ENCODE results near the gene ZFR.
"Not testable (repeated sequence)": the region's sequence is repeated elsewhere in the genome, so short reads cannot be mapped to it uniquely, and the experiment has no call there.

Gene ZFR

DNA sequence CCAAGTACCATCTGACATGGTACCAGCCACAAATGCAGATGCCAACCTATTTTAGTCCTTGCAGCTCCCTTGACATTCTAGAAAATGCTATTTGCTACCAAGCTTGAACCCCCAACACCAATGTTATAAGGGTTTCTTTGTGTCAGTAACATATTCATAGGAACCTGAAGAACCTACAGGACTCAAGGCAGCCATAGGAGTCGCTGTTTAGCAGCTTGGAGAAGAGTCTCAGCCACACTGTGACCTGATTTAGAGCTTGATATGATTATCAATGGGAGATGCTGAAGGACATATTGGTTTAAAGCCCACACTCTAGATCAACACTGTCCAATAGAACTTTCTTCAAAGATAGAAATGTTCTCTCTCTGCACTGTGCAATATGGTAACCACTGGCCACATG, 6.4 kb upstream of the ZFR start:
- DNase-seq: peak in 1 of 2 experiments; percentile 30

DNA sequence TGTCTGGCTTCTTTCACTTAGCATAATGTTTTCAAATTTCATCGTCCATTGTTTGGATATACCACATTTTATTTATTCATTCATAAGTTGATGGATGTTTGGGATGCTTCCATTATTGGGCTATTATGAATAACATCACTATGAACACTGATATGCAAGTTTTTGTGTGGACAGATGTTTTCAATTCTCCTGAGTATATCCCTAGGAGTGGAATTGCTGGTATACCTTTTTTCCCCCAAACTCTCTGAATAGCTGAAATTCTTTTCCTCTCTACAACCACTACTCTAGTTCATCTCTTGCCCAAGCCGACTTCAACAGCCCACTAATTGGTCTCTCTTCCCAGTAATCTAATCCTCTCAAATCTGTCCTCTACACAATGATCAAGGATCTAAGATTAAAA, 4.7 kb upstream of the ZFR start:
- DNase-seq: no peak

DNA sequence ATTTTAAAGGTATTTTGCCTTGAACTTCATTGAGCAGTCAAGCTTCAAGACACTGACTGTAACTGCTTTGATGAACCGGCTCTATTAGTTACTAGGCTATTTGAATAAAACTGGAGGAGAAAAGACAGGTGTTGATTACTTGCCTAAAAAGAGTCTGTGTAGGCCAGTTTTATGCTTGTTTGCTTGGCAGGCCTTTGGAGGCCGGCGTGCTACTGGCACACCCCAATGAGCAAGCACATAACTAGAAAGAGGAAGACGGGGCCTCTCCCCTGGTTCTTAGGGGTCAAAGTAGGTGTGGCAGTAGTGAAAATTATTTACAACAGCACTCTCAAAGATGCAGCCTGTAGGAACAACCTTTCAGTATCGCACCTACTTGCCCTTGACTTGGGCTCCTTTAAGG, 2.1 kb upstream of the ZFR start:
- DNase-seq: no peak

DNA sequence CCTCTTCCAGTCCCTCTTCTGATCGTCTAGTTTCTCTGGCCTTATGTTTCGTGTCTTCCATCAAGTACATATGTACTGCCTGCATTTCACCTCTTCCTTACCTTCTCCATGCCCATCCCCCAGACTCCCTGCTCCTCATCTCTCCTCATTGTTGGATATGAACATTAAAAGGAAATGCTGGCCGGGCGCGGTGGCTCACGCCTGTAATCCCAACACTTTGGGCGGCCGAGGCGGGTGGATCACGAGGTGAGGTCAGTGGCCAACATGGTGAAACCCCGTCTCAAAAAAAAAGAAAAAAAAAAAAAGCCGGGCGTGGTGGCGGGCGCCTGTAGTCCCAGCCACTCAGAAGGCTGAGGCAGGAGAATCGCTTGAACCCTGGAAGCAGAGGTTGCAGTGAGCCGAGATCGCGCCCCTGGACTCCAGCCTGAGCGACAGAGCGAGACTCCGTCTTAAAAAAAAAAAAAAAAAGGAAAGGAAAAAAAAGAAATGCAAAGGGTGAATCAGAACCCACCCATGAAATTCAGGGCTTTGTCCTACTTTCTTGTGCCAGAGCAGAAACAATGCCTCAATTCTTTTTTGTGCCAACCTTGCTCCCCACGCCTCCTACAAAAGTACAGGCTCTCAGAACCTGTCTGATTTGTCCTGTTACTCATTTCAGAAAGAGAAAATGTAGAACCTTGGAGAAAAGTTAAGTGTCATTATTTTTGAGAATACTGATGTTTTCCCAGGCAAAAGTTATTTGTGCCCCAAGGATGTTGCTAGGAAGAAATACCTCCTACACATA, 1.5 kb upstream of the ZFR start:
- no peak for DNase-seq

DNA sequence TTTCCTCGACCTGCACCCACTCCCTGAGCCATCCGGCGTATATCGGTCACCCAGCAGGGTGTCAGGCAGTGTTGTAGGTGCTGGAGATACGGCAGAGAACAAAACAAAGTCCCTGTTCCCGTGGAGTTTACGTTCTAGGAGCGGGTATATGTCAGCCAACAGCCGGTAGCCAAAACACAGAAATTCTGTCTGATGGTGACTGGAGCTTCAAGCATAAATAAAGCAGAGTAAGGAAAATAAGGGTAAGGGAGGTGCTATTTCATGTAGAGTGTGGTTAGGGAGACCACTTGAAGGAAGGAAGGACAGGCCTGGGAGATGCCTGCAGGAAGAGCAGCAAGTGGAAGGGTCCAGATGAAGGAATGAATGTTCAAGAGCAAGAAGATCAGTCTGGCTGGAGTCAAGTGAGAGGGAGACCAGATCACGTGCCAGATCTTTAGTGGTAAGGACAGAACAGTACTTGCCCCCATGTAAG, 783 bp upstream of the ZFR start:
- DNase-seq: no peak

DNA sequence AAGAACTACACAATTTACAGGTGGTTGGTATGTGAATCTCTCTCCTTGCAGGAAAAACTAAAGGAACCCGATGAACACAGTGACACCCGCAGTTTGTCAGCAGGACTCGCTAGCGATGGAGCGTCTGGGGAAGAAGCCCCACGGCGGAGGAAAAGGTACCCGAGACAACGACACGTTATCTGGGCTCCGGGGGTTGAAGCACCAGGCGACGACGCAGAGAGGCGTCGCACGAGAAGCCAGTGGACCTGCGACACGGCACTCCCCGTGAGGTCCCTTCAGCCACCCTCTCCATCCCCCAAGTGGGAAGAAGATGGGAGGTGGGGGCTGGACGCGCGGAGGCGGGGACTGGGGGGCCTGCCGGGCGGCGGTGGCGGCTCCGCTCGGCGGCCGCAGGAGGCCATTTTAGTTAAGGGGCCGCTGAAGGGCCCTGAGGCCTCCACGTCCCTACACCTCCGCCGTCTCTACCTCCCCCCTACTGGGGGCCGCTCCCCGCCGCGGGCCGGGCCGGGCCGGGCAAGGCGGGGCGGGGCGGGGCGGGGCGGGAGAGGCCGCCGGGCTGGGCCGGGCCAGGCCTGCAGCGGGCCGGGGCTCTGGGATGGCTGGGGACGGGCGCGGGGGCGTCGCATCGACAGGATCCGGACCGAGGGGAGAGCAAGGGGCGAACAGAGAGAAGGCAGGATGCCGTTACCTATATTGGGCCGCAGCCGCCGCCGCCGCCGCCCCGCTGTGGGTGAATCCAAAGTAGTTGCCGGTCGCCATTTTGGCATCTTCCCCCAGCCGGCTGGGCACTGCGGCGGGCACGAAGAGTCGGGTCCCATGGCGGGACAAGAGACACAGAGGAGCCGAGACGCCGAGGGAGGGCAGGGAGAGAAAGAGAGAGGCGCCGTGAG, 754 bp downstream of the ZFR start:
- DNase-seq: peak; percentile 25 to 61

DNA sequence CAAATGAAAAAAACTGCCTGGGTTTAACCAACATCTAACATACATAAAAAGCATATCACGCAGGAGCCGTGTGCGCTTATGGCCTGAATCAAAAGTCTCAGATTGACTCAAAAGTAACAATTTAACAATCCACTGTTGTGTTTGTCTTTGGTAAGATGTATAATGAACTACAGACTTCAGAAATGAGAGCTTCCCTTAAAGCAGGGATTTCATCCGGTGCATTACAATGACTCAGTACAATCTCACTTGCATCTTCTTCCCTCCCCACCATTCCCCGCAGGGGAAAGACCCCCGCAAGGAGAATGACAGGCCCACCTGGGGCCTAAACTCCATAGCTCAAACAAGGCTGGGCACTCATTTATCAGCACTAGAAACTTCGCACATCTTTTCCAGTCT, 1.4 kb downstream of the ZFR start:
- DNase-seq: no peak

DNA sequence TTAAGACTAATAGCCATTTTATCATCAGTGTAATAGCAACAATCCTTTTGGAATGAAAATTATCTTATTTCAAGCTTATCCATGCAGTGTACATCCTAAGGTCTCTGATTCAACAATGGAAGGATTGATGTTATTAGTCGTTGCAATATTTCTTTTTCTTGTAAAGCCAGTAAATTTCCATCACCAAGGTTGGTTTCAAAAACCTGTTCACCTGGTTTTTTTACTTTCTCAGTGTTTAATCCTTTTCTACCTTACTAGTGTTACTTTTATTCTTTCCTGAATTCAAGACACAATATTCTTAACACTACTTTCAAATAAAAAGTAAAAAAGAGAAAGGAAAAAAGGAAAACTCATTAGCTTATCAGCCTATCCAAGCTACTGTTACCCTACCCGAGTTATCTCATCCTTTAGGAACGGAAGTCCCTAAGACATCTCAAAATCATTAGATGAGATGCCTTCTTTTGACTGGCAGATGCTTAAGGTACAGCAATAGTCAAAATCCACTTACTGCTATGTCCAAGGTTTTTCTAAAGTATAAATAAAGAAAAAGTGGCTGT, 5.4 kb downstream of the ZFR start:
- DNase-seq: no peak

DNA sequence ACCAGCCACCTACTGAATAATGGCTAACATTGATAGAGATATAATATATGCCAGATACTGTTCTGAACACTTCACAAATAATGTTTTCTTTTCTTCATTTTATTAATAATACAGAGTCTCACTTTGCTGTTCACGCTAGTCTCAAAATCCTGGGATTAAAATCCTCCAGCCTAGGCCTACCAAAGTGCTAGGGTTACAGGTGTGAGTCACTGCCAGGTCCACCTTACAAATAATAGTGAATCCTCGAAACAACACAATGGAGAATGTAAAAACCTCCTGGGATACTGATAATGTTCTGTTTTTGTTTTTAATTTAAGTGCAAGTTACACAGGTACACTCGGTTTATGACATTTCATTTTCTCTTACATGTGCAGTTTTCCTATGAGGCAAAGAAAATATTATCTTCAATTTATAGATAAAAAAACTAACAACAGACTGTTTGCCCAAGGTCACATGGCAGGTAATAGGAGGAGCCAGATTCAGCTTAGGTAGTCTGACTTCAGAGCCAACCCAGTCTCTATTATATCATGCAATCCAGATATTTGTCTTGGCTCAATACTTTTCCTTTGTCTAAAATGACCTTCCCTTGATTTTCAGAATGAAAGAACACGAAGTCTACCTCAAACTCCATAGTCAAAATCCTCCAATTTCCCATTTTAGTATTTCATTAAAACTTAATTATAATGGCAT, 7.8 kb downstream of the ZFR start:
- DNase-seq: no peak

DNA sequence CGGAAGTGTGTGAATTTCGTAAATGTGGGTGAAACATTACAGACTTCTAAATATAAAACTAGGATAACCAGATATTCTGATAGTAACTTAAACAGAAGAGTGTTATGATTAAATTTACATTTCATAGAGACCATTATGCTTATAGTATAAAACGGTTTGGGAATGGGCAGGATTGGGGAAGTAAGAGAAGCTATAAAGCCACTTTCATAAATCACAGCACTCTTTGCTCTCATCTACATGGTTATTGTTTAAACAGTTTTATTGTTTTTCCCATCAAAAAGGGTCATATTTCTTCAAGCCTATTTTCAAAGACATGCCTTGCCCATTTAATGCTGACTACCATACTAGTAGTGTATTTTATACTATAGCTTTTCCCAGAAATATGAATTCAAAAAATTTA, 9.2 kb downstream of the ZFR start:
- DNase-seq: no peak

DNA sequence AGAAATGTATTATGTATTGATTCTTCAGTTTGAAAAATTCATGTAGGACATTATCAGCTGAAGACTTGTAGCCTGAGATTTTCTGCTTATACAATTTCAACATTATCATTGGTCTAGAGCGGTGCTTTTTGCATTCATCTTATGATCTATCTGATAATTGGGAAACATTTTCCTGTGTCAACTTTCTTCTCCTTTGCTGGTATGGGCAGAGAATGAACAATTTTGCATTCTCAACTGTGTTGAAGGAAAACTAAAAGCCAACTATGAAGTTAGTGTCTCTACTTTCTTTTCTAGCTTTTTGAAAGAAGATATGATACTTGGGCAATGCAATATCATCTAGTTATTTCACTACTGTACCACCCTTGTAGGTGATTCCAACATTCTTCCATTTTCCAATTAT, 10.3 kb downstream of the ZFR start:
- DNase-seq: no peak

DNA sequence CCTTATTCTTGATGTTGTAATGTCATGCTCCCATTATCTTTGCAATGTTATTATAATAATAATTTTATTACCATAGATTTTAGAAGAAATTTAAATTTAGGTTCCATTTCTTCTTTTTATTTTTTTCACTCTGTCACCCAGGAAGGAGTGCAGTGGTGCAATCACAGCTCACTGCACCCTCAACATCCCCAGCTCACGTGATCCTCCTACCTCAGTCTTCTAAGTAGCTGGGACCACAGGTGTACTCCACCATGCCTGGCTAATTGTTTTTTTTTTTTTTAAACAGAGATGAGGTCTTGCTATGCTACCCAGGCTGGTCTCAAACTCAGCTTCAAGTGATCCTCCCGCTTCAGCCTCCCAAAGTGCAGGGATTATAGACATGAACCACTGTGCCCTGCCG, 11.9 kb downstream of the ZFR start:
- DNase-seq: no peak

DNA sequence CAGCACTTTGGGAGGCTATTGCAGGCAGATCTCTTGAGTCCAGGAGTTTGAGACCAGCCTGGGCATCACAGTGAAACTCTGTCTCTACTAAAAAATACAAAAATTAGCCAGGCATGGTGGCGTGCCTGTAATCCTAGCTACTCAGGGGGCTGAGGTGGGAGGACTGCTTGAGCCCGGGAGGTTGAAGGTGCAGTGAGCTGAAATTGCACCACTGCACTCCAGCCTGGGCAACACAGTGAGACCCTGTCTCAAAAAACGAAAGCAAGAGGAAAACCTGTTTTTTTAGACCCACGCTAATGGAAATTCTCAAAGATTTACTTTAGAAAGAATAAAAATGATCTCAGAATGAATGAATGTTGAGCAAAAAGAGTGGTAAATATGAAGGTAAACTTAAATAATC, 13.7 kb downstream of the ZFR start:
- DNase-seq: not testable (repeated sequence)

DNA sequence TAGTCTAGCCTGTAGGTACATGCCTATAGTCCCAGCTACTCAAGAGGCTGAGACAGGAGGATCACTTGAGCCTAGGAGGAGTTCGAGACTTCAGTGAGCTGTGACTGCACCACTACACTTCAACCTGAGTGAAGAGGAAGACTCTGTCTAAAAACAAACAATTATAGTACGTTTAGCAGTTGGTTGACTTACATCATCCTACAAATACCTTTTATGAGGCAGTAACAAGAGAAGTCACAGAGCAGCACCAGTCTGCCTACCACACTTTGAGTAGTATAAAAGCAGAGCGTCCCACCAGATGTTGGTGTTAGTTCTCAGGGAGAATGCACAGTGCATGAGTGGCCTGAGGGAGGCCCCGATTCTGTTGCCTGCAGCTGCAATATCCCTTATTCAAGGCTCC, 16.1 kb downstream of the ZFR start:
- no peak for DNase-seq

DNA sequence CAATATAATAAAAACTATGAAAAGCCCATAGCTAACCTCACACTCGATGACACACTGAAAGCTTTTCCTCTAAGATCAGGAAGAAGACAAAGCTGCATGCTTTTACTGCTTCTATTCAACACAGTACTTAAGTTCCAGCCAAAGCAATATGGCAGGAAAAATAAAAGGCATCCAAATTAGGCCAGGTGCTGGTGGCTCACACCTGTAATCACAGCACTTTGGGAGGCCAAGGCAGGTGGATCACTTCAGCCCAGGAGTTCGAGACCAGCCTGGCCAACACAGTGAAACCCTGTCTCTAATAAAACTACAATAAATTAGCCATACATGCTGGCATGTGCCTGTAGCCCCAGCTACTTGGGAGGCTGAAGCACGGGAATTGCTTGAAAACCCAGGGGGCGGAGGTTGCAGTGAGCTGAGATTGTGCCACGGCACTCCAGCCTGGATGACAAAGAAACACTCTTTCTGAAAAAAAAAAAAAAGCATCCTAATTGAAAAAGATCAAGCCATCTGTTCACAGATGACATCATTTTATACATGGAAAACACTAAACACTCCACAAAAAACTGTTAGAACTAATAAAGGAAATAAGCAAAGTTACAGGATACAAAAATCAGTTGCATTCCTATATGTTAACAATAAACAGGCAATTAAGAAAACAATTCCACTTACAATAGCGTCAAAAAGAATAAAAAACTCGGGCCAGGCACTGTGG, 17.9 kb downstream of the ZFR start:
- peak; percentile 50 for DNase-seq

DNA sequence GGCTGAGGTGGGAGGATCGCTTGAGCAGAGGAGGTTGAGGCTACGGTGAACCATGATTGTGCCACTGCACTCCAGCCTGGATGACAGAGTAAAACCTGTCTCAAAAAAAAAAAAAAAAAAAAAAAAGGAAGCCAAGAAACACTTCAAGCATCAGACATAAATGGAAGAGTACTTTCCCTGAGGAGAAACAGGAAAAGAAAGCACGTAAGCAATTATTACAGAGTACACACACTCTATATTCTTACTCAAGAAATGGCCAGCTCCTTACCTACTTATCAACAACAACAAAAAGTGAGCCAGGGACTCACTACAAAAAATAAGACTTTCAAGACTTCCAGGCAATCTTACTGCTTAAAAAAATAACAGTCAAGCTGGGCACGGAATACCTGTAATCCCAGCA, 21.8 kb downstream of the ZFR start:
- DNase-seq: no peak

DNA sequence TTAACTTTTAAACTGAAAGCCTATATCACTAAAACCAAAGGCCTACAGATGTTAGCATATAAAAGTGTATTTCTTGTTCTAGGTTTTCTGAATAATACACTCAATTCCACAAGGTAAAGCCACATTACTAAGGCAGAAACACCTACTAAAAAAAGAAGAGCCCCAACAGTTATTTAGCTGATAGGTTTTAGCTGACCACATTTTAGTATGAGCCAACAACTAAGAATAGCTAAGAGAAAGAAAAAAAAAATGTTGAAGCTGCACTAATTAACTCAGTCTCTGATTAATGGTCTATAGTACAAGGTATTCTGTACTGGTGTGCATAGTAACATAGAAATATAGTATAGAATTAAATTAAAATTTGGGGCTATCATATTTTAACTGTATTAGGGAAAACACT, 23.5 kb downstream of the ZFR start:
- no peak for DNase-seq

DNA sequence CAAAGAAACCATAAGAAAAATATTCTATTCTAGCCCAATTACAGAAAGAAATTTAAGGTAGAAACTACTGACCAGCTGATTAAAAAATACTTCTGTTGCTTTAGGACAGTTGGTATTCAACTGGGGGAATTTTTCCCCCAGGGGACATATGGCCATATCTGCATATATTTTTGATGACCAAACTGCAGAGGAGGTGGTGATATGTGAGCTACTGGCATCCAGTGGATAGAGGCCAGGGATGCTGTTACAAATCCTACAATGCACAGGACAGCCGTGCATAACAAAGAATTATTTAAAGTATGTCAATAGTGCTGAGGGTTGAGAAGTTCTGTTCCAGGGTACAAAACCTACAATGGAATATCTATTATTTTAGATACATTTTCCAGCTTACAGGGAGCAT, 24.0 kb downstream of the ZFR start:
- no peak for DNase-seq

DNA sequence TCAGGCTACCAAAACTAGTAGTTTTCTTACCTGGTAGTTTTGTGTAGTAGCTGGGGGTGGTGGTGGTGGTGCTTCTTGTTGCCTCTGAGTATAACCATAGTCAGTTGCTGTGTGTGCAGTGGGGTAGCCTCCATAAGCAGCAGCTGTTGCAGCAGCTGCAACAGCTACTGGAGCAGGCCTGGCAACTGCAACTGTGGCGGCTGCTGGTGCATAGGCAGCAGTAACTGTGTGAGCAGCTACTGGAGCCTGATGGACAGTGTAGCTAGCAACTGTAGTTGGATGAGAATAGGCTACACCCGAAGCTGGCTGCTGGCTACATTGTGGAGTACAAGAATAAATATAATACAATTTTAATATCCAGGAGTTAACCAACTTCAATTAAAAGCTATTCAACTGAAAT, 24.7 kb downstream of the ZFR start:
- no peak for DNase-seq

DNA sequence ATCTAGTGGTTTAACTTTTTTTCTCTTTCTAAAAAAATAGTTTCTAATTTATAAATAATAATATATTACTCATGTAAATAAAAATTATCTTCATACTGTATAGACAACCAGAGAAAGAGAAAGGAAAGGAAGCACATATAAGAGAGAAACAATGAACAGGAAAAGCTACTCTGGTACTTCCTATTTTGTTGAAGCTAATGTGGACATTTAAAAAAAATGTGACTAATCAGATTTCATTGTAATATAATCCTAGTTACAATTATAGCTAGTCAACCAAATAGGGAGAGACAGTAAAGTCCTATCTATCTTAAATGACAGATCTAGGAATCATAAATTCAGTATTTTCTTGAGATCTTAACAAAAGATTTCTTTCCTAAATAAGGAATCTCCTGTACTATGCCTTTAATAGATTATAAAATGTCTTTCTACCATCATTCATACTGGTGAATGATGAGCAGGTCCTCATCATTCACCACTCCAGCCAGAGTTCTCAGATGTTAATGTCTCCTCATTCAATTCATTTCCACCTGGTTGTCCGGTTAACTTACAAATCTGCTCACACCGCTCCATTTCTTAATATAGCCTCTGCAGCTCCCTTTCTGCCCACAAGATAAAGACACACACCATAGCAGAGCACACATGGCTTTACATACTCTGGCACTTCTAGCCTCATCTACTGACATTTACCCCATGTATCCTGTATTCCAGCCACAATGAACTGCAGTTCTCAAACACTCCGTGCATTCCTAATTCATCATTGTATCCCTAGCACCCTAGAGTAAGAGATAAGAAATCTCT, 30.9 kb downstream of the ZFR start:
- DNase-seq: no peak

DNA sequence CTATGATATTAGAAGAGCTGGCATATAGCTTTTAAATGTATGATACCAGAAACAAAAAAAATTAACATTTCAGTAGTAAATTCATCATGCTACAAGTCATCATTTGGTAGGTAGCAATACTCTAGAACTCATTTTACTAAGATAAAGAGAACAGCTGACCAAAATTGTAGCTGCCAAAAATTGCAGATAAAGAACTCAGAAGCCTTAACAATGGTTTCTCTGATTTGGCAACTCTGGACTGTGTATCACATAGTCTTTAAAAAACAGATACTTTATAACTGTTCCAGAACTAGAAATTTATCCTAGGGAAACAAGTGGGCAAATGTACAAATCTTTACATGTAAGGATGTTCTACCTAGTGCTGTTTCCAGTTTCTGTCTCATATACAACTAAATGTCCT, 33.9 kb downstream of the ZFR start:
- DNase-seq: no peak

DNA sequence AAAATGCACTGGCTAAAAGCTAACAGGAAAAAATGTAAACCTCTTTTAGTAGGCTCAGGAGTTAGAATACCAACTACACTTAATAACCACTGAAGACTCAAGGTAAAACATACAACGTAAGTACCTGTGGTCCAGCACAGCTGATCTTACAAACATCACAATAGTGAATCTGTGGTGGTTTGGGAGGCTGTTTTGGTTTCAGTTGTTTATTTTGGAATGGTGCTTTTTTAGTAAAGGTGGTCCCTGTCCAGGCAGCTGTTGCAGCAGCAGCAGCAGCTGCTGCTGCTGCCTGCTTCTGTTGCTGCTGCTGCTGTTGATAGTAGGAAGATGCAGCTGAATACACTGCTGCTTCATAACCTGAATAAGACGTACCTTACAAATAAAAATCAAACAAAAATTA, 37.9 kb downstream of the ZFR start:
- no peak for DNase-seq
